Mesodermal cell (in vitro differentiated cells): ENCODE measurements around the gene RAD17.
"Not testable (repeated sequence)": the region's sequence is repeated elsewhere in the genome, so short reads cannot be mapped to it uniquely, and the experiment has no call there.

Experiments
- H3K27ac ChIP-seq: 2 replicates; pipeline ENCODE4 v1.7.0; 2013; ENCODE audit warnings: mild to moderate bottlenecking, low read depth, low read length, moderate library complexity; ENCODE audit not compliant: severe bottlenecking
- H3K36me3 ChIP-seq: 2 replicates; pipeline ENCODE4 v1.7.1; 2013; ENCODE audit warnings: mild to moderate bottlenecking, low read length, moderate library complexity; ENCODE audit not compliant: control insufficient read depth, insufficient read depth
- H3K4me1 ChIP-seq: one replicate; pipeline ENCODE4 v1.7.1; 2013; ENCODE audit warnings: mild to moderate bottlenecking, low read length; ENCODE audit not compliant: insufficient read depth, control insufficient read depth, poor library complexity, severe bottlenecking
- H3K4me3 ChIP-seq: 2 replicates; pipeline ENCODE4 v1.7.0; 2013; ENCODE audit warnings: low read length, control low read depth, mild to moderate bottlenecking; ENCODE audit not compliant: insufficient read depth, poor library complexity, severe bottlenecking; ENCODE audit errors: extremely low read depth
- H3K9me3 ChIP-seq: 2 replicates; pipeline ENCODE4 v1.7.1; 2013; ENCODE audit warnings: mild to moderate bottlenecking, low read length, moderate library complexity; ENCODE audit not compliant: control insufficient read depth
- WGBS, 2 experiments: methylation state at CpG; one replicate each; pipeline ENCODE4 v1.1.5; 2013; ENCODE audit warnings: missing lambda C conversion rate in 2 of 2; ENCODE audit not compliant: insufficient coverage in 2 of 2; 5-methylcytosine and 5-hydroxymethylcytosine counted together

The RAD17 gene

GRCh38 chr5:69444127-69444754, 74.6 kb downstream of the RAD17 start:
- Histone ChIP-seq H3K4me3 (no peak overlapping the region), H3K4me1 (no peaks in the 10 kb centered on the region), H3K9me3 (no peaks in the 10 kb centered on the region), H3K27ac (no peak overlapping the region), H3K36me3 (no peaks in the 10 kb centered on the region)
- WGBS, 2 experiments: 92 to 95% methylated on average over 4 to 6 of the region's 7 CpGs

- no peak overlapping the region for H3K27ac ChIP-seq
- H3K36me3 ChIP-seq: no peaks in the 10 kb centered on the region
- WGBS, 2 experiments: 96 to 100% methylated on average over 7 to 8 of the region's 8 CpGs
- H3K9me3 ChIP-seq: no peaks in the 10 kb centered on the region
- H3K4me3 ChIP-seq: no peak overlapping the region
- H3K4me1 ChIP-seq: no peaks in the 10 kb centered on the region
Measured at GRCh38 chr5:69449511-69449910, 79.9 kb downstream of the RAD17 start.

- 67 to 83% methylated on average over 1 of the region's 1 CpG for whole genome bisulfite sequencing, 2 experiments
- no peaks in the 10 kb centered on the region for H3K4me1 ChIP-seq
- no peak overlapping the region for H3K4me3 ChIP-seq
- no peaks in the 10 kb centered on the region for H3K36me3 ChIP-seq
- no peaks in the 10 kb centered on the region for H3K9me3 ChIP-seq
- H3K27ac ChIP-seq: no peak overlapping the region
Measured at GRCh38 chr5:69450116-69450515, 80.5 kb downstream of the RAD17 start.

GRCh38 chr5:69450527-69450926, 80.9 kb downstream of the RAD17 start:
- not testable (repeated sequence) for H3K27ac ChIP-seq, H3K36me3 ChIP-seq, H3K4me3 ChIP-seq, H3K4me1 ChIP-seq, H3K9me3 ChIP-seq
- 86 to 100% methylated on average over 4 to 6 of the region's 8 CpGs for WGBS, 2 experiments

GRCh38 chr5:69451941-69452647, 82.5 kb downstream of the RAD17 start:
- Histone ChIP-seq H3K4me1 (no peaks in the 10 kb centered on the region), H3K9me3 (no peaks in the 10 kb centered on the region), H3K36me3 (no peaks in the 10 kb centered on the region), H3K4me3 (no peak overlapping the region), H3K27ac (no peak overlapping the region)
- WGBS, 2 experiments: 73 to 93% methylated on average over 2 of the region's 4 CpGs

- WGBS, 2 experiments: 94 to 96% methylated on average over 2 of the region's 3 CpGs
- H3K27ac ChIP-seq, H3K36me3 ChIP-seq, H3K4me1 ChIP-seq, H3K9me3 ChIP-seq, H3K4me3 ChIP-seq: not testable (repeated sequence)
Measured at GRCh38 chr5:69453487-69453886, 83.9 kb downstream of the RAD17 start.

- Histone ChIP-seq H3K27ac (no peak overlapping the region), H3K4me3 (no peak overlapping the region), H3K9me3 (no peaks in the 10 kb centered on the region), H3K4me1 (no peaks in the 10 kb centered on the region), H3K36me3 (no peaks in the 10 kb centered on the region)
- 94% methylated on average over 5 to 6 of the region's 8 CpGs for WGBS, 2 experiments
Measured at GRCh38 chr5:69454460-69455249, 85.0 kb downstream of the RAD17 start.

- H3K4me1 ChIP-seq, H3K9me3 ChIP-seq, H3K27ac ChIP-seq, H3K4me3 ChIP-seq, H3K36me3 ChIP-seq: not testable (repeated sequence)
- 100% methylated on average over 4 of the region's 7 CpGs for WGBS, 2 experiments
Measured at GRCh38 chr5:69455428-69455988, 85.9 kb downstream of the RAD17 start.

- no peaks in the 10 kb centered on the region for H3K4me1 ChIP-seq
- 88 to 90% methylated on average over 1 of the region's 1 CpG for whole genome bisulfite sequencing, 2 experiments
Measured at GRCh38 chr5:69462170-69462569, 92.6 kb downstream of the RAD17 start.

More at GRCh38 chr5:69462170-69462569, 92.6 kb downstream of the RAD17 start:
- Histone ChIP-seq H3K36me3 (no peaks in the 10 kb centered on the region), H3K9me3 (no peaks in the 10 kb centered on the region), H3K27ac (no peak overlapping the region), H3K4me3 (no peak overlapping the region)
